Testis (tissue), 2 donors: ENCODE results near the gene SYNE1.
"Not testable (repeated sequence)": the region's sequence is repeated elsewhere in the genome, so short reads cannot be mapped to it uniquely, and the experiment has no call there.

Experiments
- POLR2A ChIP-seq: fragments of 450-650 bp; IDR thresholded peaks from one replicate; pipeline ENCODE4 v1.6.1; 2017; ENCODE audit warnings: antibody characterized with exemption, mild to moderate bottlenecking, moderate library complexity
- TF ChIP-seq, protein P1 (sequence below), 3 experiments: fragments of 450-650 bp in 2 of 3; fragments of 200-600 bp in 1 of 3; sonication (generic) in 1 of 3; IDR thresholded peaks; one replicate each; pipeline ENCODE4 v1.5.1; 2016 to 2019; ENCODE audit warnings: antibody characterized with exemption in 3 of 3, mild to moderate bottlenecking in 2 of 3, moderate library complexity in 1 of 3

DNA sequence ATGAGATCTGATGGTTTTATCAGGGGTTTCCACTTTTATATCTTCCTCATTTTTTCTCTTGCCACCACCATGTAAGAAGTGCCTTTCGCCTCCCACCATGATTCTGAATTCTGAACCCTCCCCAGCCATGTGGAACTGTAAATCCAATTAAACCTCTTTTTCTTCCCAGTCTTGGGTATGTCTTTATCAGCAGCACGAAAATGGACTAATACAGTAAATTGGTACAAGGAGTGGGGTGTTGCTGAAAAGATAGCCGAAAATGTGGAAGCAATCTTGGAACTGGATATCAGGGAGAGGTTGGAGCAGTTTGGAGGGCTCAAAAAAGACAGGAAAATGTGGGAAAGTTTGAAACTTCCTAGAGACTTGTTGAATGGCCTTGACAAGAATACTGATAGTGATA, 560.9 kb downstream of the SYNE1 start:
- TF ChIP-seq POLR2A, result not testable (repeated sequence)
- TF ChIP-seq, protein P1, sequence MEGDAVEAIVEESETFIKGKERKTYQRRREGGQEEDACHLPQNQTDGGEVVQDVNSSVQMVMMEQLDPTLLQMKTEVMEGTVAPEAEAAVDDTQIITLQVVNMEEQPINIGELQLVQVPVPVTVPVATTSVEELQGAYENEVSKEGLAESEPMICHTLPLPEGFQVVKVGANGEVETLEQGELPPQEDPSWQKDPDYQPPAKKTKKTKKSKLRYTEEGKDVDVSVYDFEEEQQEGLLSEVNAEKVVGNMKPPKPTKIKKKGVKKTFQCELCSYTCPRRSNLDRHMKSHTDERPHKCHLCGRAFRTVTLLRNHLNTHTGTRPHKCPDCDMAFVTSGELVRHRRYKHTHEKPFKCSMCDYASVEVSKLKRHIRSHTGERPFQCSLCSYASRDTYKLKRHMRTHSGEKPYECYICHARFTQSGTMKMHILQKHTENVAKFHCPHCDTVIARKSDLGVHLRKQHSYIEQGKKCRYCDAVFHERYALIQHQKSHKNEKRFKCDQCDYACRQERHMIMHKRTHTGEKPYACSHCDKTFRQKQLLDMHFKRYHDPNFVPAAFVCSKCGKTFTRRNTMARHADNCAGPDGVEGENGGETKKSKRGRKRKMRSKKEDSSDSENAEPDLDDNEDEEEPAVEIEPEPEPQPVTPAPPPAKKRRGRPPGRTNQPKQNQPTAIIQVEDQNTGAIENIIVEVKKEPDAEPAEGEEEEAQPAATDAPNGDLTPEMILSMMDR (IDR thresholded peaks at IDR 0.05), result not testable (repeated sequence)
